GM18858 (cell line): Measurements from ENCODE around the gene SMIM8.

Experiments
- ATAC-seq: cut with Tn5 transposase; IDR thresholded peaks from one replicate; pipeline ENCODE4 v1.9.1; 2021; ENCODE audit not compliant: unreplicated experiment

Gene SMIM8

DNA sequence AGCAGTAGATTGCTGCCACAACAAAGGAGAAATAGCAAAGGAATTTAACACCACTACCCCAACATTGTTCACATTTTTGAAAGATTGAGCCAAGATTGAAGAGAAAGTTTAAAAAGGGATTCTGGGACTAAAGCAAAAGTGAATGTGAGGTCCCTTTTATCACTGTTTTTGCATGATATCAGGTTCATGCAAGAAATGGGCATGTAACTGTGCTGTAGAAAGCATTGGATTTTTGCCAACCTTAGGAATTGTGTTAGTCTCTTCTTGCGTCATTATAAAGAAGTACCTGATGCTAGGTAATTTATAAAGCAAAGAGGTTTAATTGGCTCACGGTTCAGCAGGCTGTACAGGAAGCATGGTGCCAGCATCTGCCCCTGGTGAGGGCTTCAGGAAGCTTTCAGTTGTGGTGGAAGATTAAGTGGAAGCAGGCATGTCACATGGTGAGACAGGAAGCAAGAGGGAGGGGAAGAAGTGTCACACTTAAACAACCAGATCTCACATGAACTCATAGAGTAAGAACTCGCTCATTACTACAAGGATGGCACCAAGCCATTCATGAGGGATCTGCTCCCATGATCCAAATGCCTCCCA is 11.3 kb downstream of the SMIM8 start:
- no peak for ATAC-seq

GRCh38 chr6:87334683-87335082 is 12.3 kb downstream of the SMIM8 start:
- no peak for ATAC-seq

DNA sequence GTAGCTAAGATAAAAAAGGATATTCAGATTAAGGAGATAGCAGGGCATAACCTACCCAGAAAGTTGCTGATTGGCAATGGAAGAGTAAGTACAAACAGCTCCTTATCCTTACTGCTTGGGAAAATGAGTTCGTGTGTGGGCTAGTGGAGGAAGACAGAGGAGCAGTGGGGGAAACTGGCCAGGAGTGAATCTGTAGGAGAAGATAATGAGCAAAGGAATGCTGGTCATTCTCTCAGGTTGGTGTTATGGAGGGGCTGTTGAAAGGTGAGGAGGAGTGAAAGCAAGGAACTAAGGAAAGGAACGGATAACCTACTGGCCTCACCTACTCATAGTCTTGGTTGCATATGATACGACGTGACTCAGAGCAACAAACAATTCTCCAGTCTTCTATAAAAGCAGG is 14.0 kb downstream of the SMIM8 start:
- no peak for ATAC-seq

GRCh38 chr6:87340230-87340629 is 17.8 kb downstream of the SMIM8 start:
- ATAC-seq: no peak

- no peak for ATAC-seq
These were observed 18.8 kb downstream of the SMIM8 start for GRCh38 chr6:87341158-87341557.

DNA sequence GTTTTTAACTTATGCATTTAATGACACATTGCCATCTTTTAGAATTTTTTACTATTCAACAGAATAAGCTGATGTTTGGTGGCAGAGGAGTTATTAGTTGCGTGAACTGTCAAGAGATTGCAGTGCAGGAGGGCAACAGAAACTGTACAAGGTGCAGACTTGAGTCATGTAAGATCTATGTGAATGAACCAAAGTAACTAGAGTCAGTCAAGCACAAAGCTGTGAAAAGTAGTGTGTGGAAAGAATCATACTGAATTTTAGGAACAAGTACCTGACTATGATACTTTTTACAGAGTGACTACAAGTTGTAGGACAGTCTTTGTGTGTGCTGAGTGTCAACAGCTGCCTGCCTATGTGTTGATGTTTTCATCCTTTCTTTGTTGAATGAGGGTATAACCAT is 19.5 kb downstream of the SMIM8 start:
- ATAC-seq: peak; percentile 99

DNA sequence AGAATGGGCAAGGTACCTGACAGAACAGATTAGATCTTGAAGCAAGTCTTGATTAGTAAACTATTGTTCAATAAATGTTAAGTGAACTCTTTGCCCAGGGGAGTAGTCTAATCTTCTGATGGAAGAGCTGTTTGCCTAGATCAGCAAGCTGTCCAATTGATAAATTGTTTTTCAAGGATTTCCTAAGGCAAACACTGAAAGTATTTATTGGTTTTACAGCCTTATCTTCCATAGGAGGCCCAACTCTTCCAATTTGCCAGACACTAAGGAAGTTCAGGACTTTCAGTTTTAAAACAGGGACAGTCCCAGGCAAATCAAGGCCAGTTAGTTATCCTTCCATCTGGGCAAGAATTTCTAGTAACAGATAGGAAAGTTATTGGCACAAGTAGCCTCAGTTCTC is 20.4 kb downstream of the SMIM8 start:
- no peak for ATAC-seq

DNA sequence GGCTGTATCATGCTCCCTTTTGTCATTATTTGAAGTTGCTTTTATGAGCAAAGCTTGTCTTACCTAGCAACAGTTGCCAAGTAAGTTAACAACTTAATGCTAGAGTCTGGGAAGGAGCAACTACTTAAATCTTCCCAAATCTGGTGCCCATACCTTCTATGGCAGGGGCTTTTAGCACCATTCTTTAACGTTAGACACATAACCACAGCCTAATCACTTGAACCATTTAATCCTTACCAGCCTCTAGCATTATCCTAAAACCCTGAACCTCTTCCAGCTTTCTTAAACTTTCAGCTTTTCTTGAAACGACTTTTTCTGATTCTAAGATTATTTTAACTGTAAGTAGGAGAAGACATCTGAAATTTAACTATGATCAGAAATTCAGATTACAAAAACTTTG is 22.3 kb downstream of the SMIM8 start, which contains the start of gene C6orf163:
C6orf163 (plus strand) TSS at position 83 of the 400 bp plus-strand sequence; CDS start at position 370, 287 bp downstream.
- no peak for ATAC-seq

DNA sequence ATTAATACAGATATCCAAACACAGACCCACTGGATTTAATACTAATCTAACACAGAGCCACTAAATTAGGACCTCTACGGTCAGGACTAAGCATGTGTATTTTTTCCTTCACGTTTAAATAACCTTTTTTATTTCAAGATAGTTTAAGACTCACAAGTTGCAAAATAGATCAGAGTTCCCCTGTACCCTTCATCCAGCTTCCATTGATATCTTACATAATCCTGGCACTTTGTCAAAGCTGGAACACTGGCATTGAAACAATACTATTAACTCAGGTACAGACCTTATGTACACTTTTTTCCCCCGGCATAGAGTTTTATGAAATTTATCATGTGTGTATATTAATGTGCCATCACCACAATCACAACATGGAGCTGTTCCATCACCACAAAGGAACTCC is 24.3 kb downstream of the SMIM8 start:
- ATAC-seq: no peak

GRCh38 chr6:87349896-87350295 is 27.5 kb downstream of the SMIM8 start:
- ATAC-seq: no peak

DNA sequence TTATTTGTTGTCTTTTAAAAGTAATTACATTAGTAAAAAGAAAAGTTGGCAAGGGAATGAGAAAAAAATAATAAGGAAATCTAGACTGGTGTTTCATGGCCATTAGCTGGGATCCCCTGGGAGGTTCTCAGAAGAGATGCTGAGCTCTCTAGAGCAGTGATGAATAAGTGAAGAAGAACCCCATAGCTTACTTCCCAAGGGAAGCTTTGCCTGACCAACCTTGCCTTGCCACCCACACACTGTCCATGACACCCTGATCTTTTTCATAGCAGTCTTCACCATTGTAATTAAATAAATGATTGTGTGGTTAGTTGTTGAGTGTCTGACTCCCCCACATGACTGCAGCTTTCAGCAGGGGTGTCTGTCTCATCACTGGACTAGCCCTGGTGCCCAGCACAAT is 28.1 kb downstream of the SMIM8 start:
- no peak for ATAC-seq

- ATAC-seq: no peak
These were observed 29.2 kb downstream of the SMIM8 start for GRCh38 chr6:87351583-87351982.

DNA sequence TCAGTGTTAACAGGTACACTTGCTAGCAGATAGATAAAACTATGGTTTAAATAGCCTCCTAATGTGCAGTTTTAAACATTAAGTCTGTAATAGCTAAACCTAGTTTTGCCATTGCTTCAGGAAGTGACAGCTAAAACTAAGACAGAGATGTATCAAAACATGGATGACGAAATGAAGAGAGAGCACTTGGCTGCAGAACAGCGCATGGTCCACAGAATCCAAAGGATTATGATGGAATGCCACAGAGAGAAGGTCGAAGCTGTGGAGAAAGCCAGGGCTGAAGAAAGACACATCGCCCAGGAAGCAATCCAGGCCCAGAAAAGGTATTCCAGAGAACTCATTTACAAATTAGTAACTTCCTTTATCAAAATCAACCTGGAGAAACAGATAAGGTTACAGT is 33.8 kb downstream of the SMIM8 start:
- ATAC-seq: no peak

DNA sequence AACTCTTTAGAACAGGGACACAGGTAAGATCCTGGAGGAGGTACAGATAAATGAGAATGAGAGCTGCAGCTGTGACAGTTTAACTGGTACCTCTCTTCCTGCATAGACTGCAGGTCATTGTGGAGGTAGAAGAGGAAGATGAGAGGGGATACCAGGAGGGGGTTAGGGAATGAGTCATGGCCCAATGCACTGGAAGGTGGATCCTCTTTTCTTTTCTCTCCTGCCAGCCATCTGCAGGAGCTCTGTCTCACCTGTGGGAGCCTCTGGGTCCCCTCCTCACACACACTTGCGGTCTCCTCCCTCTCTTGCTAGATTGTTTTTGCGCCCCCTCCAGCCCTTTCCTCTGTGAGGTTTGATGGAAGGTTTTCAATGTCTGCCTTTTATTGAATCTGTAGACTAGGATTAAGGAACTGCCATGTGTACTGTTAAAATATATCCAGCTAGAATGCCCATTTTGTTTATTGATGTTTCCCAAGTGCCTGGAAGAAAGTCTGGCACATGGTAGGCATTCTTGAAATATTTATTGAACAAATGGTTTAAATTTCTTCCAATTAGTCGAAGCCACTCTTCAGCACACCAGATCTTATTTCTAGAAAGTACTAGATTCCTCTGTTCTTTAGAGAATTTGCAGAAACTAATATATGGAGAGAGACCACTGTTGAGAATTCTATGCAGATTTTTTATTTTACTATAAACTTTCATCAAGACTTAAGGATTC is 35.2 kb downstream of the SMIM8 start:
- ATAC-seq: no peak

DNA sequence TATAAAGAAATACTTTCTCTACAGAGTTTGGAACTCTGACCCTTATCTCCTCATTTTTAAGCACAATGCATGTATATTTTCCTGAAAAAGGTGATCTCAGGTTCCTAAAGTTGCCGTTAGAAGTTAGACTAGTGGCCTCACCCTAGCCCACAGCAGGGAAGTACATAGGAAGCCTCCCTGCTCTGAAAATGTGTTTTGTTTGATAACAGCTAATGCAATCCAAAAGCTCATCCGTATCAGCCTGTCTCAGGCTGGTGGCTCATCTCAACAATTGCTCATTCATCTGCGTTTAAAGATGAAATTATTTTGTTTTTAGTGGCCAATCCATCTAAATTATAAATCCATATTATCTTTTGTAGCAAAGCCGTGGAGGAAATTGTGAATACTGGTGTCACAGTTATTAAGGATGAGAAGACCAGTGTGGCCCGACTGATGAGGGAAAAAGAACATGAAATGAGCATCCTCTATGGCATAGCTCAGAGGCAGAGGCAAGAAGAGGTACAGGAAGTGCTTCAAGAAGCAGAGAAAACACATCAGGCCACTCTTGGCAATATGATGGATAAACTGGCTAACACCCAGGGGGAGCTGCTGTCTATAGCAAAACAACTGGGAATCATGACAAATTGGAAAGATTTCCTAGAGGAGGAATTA is 42.3 kb downstream of the SMIM8 start:
- no peak for ATAC-seq

DNA sequence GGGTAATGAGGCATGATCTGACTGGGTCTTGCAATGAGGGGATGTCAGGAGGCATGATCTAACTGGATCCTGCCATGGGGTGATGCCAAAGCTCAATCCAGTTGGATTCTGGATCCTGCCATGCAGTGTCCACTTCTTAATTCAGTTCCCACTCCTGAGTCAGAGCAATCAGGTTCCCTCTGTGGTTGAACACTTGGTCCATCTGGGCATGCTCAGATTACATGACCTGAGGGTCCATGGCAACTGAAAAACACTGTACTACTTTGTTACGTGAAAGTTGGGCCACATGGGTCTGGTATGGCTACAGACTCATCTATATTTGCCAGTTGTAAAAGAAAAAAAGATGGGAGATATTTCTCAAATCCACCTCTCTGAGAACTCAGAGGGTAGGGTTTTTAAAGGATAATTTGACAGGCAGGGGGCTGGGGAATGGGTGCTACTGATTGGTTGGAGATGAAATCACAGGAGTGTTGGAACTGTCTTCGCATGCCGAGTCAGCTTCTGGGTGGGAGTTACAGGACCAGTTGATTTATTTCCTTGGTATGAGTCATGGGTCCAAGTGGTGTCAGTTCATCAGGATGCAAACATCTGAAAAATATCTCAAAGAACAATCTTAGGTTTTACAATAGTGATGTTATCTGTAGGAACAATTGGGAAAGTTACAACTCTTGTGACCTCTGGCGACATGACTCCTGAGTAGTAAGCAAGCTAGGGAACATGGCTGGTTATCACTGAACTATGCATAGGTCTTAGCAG is 43.9 kb downstream of the SMIM8 start:
- no peak for ATAC-seq

DNA sequence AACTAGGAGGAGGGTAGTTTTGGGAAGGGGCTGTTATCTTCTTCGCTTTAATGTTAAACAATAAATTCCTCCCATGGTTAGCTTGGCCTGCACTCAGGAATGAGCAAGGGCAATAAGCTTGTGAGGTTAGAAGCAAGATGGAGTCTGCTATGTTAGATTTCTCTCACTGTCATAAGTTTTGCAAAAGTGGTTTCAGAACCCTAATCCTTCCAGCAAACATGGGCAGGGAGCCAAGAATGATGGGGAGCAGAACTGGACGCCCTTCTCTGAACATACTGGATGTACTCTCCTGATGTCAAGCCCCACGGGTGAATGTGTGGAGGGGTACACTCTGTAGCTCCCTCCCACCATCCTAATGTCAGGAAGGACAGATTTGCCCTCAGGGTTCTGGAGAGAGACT is 44.5 kb downstream of the SMIM8 start:
- no peak for ATAC-seq

- ATAC-seq: no peak
These were observed 51.0 kb downstream of the SMIM8 start for GRCh38 chr6:87373377-87373776.

GRCh38 chr6:87375315-87375714 is 52.9 kb downstream of the SMIM8 start:
- ATAC-seq: no peak

- ATAC-seq: no peak
These were observed 54.3 kb downstream of the SMIM8 start for GRCh38 chr6:87376643-87377042.

DNA sequence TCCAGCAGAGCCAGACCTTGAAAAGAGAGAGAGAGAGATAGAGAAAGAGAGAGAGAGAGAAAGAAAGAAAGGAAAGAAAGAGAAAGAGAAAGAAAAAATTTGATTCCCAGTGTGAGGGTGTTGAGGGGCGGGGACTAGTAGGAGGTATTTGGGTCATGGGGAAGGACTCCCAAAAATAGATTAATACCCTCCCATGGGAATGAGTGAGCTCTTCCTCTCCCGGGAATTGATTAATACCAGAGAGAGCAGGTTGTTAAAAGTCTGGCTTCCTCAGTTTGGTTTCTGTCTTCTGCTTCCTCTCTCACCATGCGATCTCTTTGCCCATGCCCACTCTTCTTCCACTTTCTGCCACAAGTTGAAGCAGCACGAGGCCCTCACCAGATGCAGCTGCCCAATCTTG is 56.6 kb downstream of the SMIM8 start:
- ATAC-seq: peak; percentile 47

- ATAC-seq: no peak
These were observed 60.5 kb downstream of the SMIM8 start for GRCh38 chr6:87382861-87383260.
